ENCODE measurements around the gene BAX. TPM values are rescaled to one million over a fixed set of nuclear protein-coding genes. Genes with fewer than 3 reads are reported as not detected.

The BAX gene
- total RNA-seq, 1 donor from 2014 or later: 182 TPM

DNA sequence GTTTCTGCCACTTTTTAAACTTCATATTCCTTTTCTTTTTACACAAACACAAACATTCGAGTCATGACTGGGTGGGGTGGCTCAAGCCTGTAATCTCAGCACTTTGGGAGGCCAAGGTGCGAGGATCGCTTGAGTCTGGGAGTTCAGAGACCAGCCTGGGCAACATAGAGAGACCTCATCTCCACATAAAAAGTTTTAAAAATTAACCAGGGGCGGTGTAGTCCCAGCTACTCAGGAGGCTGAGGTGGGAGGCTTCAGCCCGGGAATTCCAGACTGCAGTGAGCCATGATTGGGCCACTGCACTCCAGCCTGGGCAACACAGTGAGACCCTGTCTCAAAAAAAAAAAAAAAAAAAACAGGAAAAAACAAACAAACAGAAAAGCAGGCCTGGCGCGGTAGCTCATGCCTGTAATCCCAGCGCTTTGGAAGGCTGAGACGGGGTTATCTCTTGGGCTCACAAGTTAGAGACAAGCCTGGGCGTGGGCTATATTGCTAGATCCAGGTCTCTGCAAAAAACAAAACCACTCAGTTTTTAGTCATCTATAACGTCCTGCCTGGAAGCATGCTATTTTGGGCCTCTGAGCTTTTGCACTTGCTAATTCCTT is 583 bp upstream of the BAX start:
- intact Hi-C loops (cut with DNase I): loop anchor here (1.0 to 2.0 kb wide), 3 partner anchors 15 to 54 kb away; partner anchors contain the start of gene NUCB1
- peaks cover 0 to 7% of the 10 kb centered on the region in 2 donors for H3K36me3 ChIP-seq
- peaks cover 5 to 13% of the 10 kb centered on the region in 2 donors for H3K4me1 ChIP-seq
- peak overlapping the region; percentile 88 to 95 for H3K4me3 ChIP-seq
- H3K27ac ChIP-seq: peak overlapping the region; percentile 86 to 94
- TF ChIP-seq, protein P1, sequence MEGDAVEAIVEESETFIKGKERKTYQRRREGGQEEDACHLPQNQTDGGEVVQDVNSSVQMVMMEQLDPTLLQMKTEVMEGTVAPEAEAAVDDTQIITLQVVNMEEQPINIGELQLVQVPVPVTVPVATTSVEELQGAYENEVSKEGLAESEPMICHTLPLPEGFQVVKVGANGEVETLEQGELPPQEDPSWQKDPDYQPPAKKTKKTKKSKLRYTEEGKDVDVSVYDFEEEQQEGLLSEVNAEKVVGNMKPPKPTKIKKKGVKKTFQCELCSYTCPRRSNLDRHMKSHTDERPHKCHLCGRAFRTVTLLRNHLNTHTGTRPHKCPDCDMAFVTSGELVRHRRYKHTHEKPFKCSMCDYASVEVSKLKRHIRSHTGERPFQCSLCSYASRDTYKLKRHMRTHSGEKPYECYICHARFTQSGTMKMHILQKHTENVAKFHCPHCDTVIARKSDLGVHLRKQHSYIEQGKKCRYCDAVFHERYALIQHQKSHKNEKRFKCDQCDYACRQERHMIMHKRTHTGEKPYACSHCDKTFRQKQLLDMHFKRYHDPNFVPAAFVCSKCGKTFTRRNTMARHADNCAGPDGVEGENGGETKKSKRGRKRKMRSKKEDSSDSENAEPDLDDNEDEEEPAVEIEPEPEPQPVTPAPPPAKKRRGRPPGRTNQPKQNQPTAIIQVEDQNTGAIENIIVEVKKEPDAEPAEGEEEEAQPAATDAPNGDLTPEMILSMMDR (IDR thresholded peaks at IDR 0.05): no peak
- no peaks in the 10 kb centered on the region for H3K9me3 ChIP-seq
- no peak for DNase-seq (ENCODE audit: low spot score in 2 of 2)
- H3K27me3 ChIP-seq: no peaks in the 10 kb centered on the region

DNA sequence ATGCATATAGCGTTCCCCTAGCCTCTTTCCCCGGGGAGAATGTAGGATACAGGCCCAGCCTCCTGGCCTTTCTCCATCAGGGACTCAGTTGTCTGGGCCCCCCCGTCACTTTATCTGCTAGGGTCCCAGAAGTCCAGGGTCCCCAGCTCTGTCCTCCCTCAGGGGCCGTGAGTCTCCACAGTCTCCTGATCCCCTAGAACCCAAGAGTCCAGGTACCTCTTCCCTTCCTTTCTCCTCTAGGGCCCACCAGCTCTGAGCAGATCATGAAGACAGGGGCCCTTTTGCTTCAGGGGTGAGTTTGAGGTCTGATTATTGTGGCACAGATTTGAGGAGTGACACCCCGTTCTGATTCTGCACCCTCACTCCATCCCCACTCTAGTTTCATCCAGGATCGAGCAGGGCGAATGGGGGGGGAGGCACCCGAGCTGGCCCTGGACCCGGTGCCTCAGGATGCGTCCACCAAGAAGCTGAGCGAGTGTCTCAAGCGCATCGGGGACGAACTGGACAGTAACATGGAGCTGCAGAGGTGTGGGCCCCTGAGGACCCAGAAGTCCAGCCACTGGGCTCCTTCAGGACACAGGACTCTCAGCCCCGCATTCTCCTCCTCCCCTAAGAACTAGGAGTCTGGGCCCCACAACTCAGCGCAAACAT is 758 bp downstream of the BAX start:
- intact Hi-C loops (cut with DNase I): loop anchor here (2.0 kb wide), 2 partner anchors 13 to 29 kb away; no protein-coding TSS in a partner anchor
- H3K27me3 ChIP-seq: no peaks in the 10 kb centered on the region
- TF ChIP-seq, protein P1 (IDR thresholded peaks at IDR 0.05): no peak
- peaks cover 5 to 13% of the 10 kb centered on the region in 2 donors for H3K4me1 ChIP-seq
- H3K4me3 ChIP-seq: peak overlapping the region; percentile 88 to 95
- H3K27ac ChIP-seq: peak overlapping the region; percentile 86 to 94
- no peaks in the 10 kb centered on the region for H3K9me3 ChIP-seq
- peaks cover 0 to 7% of the 10 kb centered on the region in 2 donors for H3K36me3 ChIP-seq
- no peak for DNase-seq (ENCODE audit: low spot score in 2 of 2)

- Histone ChIP-seq H3K9me3 (no peaks in the 10 kb centered on the region), H3K36me3 (peaks cover 0 to 7% of the 10 kb centered on the region in 2 donors), H3K4me3 (no peak overlapping the region), H3K4me1 (peaks cover 5 to 17% of the 10 kb centered on the region in 2 donors), H3K27me3 (no peaks in the 10 kb centered on the region), H3K27ac (no peak overlapping the region)
- intact Hi-C loops (cut with DNase I): no loop called here
- DNase-seq (ENCODE audit: low spot score in 2 of 2): no peak
- TF ChIP-seq, protein P1 (IDR thresholded peaks at IDR 0.05): no peak
Measured at GRCh38 chr19:48958006-48958405, 3.3 kb downstream of the BAX start.

- intact Hi-C loops (cut with DNase I): no loop called here
- no peak for DNase-seq (ENCODE audit: low spot score in 2 of 2)
Measured at GRCh38 chr19:48959341-48960239, 4.9 kb downstream of the BAX start.

More at GRCh38 chr19:48959341-48960239, 4.9 kb downstream of the BAX start:
- H3K27me3 ChIP-seq: no peaks in the 10 kb centered on the region
- H3K36me3 ChIP-seq: peaks cover 0 to 7% of the 10 kb centered on the region in 2 donors
- no peak overlapping the region for H3K27ac ChIP-seq
- no peak overlapping the region for H3K4me3 ChIP-seq
- H3K9me3 ChIP-seq: no peaks in the 10 kb centered on the region
- H3K4me1 ChIP-seq: peaks cover 5 to 26% of the 10 kb centered on the region in 2 donors
- TF ChIP-seq, protein P1 (IDR thresholded peaks at IDR 0.05): no peak

Data from ascending aorta (tissue), 2 donors.